GM15510 (cell line): ENCODE measurements around the gene ALPP.

Experiments
- POLR2A ChIP-seq: IDR thresholded peaks from 3 replicates; pipeline ENCODE4 v1.6.1; 2011; ENCODE audit warnings: borderline replicate concordance; ENCODE audit not compliant: insufficient read length; ENCODE audit errors: extremely low read depth

ALPP gene

DNA sequence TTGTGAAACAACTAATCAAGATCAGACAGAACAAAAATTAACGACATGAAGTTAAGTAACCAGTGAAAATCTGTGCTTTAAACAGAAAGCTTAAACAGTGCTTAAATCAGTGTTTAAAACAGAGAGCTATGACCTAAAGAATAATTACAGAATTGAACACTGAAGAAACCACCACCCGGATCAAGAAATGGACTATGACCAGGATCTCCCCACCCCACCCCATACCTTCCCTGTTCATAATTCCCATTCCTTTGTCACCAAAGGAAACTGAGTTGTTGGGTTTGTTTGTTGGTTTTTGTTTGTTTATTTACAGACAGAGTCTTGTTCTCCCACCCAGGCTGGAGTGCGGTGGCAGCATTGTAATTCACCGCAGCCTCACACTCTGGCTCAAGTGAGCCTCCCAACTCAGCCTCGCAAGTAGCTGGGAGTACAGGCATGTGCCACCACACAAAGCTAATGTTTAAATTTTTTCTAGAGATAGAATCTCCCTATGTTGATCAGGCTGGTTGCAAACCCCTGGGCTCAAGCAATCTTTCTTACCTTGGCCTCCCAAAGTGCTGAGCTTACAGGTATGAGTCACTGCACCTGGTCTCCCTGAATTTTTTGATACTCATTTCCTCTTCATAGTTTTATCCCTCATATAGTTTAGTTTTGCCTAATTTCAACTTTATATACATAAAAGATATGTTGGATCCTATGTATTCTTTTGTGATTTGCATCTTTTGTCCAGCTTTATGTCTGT, 19.9 kb downstream of the ALPP start:
- no peak for TF ChIP-seq POLR2A

DNA sequence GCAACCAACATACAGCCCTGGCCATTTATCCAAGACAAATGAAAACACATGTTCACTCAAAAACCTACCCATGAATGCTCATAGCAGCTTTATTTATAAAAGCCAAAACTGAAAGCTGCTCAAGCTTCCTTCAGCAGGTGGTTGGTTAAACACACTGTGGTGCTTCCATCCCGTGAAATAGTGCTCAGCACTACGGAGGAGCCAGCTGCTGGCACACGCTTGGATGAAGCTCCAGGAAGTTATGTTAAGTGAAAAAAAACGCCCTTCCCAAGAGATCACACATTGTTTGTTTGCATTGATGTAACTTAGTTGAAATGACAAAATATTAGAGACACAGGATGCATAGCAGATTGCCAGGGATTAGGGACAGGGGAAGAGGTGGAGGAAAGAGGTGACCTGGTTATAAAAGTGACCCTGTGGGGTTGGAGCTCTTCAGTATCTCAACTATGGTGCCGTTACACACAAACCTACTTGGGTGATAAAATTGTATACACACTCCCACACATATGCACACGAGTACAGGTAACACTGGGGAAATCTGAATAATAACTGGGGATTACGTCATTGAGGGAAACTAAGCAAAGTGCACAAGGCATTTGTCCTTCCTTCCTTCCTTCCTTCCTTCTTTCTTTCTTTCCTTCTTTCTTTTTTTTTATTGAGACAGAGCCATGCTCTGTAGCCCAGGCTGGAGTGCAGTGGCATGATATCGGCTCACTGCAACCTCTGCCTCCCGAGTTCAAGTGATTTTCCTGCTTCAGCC, 21.9 kb downstream of the ALPP start:
- TF ChIP-seq POLR2A: no peak

- TF ChIP-seq POLR2A: no peak
Observed at GRCh38 chr2:232402518-232402917, 24.0 kb downstream of the ALPP start.

DNA sequence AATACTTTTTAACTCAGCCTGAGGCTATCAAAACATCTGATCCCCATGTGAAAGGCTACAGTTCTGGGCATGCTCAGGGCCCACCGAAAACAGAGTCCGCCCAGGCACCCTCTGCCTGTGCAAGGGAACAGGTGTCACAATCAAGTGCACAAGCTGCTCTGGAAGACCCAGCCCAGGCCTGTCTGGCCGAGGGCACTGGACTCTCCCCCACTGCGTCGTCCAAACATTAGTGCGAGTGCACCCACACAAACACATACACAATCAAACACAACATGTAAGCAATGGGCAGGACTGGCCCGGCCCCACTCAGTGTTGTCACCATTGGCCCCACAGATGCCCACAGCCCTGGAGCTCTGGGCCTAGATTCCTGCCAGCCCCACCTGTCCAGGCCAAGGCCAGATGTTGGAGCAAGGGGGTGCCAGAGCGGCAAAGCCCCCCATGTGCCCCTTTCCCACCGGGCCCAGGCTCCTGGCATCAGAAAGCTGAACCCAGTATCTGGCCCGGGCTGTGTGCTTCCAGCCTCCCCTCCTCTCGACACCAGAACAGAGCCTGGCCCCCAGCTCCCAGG, 27.5 kb downstream of the ALPP start:
- no peak for TF ChIP-seq POLR2A

DNA sequence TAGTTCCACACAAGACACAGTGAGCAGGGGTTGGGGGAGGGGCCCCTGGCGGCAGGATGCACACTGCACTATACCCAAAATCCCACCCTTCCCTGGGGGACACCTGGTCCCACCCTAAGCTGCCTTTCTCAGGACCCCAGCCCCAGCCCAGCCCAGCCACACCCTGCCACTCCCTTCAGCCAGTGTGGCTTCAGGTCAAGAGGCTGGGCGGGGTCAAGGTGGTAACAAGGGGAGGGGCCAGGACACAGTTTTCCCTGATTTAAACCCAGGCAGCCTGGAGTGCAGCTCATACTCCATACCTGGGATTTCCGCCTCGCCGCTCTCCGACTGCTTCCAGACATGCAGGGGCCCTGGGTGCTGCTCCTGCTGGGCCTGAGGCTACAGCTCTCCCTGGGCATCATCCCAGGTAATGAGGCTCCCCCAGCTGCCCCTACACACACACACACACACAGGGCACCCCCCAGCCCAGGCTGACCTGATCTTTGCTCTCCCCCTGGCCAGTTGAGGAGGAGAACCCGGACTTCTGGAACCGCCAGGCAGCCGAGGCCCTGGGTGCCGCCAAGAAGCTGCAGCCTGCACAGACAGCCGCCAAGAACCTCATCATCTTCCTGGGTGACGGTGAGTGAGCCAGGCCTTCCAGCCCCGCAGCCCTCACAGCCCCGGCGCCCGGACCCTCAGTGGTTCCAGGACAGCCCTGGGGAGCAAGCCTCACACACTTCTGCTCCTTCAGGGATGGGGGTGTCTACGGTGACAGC, 28.2 kb downstream of the ALPP start, which contains the start of gene ALPG:
Gene ALPG (plus strand): TSS at position 289 of the 755 bp plus-strand sequence. CDS start 51 bp downstream, at position 340.
- TF ChIP-seq POLR2A: no peak

GRCh38 chr2:232410238-232410900, 31.8 kb downstream of the ALPP start:
- no peak for TF ChIP-seq POLR2A

GRCh38 chr2:232411901-232412629, 33.5 kb downstream of the ALPP start:
- no peak for TF ChIP-seq POLR2A

DNA sequence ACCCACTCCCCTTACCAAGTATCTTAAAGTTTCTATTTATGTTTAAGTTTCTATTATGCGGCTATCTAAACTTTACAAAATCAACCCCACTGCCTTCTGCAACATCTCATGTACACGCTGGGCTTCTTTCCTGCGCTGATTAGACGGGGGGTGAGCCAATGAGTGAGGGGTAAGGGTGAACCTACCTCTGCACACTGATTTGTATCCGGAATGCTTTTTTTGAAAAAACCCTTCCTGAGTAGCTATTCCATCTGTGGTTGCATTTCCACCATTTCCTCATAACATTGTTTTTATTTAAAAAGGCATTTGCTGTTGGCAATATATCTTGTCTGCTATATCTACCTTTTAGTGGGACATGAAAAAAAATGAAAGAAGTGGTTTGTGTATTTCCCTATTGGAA, 34.4 kb downstream of the ALPP start:
- TF ChIP-seq POLR2A: no peak

- TF ChIP-seq POLR2A: no peak
Observed at GRCh38 chr2:232415138-232415690, 36.7 kb downstream of the ALPP start.

DNA sequence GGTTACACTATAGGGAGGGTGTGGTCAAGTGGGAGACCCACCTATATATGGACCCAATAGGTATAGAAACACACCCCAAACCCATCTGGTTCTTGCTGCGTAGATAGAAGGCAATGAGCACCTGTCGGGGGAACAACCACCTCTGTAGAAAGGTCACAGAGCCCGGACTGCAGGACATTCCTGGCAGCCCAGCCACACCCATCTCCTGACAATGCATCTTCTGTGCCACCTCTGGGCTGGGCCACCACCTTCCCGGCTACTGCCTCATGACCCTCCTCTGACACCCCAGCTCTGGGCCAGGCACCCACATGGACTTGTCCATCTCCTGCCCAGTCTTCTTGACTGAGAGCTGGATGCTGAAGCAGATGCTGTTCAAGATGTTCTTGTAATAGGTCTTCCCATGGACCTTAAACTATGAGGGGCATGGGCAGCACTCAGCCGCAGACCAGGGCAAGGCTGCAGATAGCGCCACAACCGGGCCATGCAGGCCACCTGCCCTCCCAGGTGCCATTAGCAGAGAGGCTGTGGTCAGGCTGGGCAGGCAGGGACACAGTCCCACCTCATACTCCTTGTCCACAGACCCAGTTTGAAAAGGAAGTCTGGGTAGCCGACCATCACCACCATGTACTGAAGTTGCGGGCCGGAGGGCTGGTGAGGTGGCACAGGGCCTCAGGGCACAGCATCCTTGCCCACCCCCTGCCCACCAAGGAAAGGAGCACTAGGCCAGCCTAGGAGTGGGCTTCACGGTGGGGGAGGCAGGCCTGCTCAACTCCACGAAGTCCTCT, 37.4 kb downstream of the ALPP start:
- TF ChIP-seq POLR2A: no peak

GRCh38 chr2:232416521-232417470, 38.2 kb downstream of the ALPP start:
- no peak for TF ChIP-seq POLR2A

- no peak for TF ChIP-seq POLR2A
Observed at GRCh38 chr2:232417489-232417888, 38.9 kb downstream of the ALPP start.
